COR-L47 (cell line): ENCODE data around the gene LFNG.

Experiments
- DNase-seq: peaks from one replicate; lab custom pipeline; 2025; lab: John Stamatoyannopoulos, UW

LFNG gene

DNA sequence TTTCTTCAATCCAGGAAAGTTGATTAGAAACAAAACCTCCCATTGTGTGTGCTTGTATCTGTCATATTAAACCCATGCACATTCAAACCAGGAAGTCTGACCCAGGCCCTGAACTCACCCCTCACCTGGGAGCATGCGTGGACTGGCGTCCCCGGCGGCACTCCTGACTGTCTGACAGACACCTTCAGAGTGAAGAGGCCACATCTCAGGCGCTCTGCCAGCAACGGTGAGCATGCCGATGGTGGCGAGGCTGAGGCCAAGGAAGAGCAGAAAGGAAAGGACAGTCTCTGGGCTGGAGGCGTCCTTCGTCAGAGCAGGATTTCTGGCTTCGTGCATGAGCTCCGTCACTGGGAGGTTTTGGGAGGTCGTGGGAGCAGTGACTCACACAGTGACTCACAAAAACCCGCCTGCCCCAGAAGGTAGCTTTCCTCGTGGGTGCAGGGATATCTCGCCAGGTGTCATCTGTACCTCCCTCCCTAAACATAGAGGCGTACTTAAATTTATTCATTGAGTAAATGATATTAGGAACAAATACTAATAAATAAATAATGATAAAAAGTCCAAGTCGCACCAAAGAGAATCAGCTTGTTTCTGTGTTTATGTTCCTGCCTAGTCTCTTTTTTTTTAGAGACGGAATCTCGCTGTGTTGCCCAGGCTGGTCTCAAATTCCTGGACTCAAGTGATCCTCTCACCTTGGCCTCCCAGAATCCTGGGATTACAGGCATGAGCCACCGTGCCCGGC is 52.7 kb downstream of the LFNG start:
- no peak for DNase-seq

DNA sequence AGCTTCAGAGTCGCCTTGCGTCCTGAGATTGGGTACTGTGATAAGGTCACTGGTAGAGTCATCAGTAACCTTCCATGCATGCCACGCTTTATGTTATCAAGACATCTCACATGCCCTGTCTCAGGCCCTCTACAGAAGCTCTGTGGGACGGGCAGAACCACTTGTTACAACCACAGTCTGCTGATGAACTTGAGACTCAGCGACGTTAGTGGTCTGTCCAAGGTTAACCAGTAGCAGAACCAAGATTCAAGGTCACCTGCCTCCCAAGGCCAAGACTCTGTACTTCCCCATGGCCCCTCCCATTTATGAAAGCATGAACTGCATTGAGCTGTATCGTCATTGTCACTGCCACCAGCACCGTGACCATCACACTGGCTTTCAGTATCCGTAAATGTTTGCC is 54.2 kb downstream of the LFNG start:
- DNase-seq: no peak

DNA sequence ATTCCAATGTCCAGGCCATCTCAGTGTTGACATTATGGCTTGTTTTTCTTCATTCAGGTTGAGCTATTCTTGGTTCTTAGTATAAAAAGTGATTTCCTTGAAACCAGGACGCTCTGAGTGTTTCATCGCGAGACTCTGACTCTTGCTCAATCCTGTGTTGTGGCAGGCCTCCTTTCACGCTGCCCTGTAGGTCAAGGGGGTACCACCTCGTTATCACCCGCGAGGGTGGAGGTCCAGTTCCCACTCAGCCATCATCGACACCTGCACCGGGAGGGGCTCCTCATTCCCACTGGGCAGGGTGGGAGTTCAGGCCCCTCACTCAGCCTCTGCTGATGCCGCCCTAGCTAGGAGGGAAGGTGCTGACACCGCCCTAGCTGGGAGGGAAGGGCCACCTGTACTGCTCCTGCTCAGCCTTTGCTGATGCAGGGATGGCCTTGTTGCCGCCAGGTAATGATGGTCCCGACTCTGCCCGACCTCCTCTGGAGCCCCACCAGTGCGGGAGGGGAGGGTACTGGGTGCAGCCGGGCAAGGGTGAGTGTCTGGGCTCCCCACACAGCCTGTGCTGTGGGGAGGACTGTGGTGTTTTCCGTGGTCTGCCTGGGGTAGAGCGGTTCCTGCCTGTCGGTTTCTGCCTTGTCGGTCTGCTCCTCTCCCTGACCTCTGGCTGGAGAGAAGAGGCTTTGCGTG is 55.6 kb downstream of the LFNG start:
- DNase-seq: no peak

DNA sequence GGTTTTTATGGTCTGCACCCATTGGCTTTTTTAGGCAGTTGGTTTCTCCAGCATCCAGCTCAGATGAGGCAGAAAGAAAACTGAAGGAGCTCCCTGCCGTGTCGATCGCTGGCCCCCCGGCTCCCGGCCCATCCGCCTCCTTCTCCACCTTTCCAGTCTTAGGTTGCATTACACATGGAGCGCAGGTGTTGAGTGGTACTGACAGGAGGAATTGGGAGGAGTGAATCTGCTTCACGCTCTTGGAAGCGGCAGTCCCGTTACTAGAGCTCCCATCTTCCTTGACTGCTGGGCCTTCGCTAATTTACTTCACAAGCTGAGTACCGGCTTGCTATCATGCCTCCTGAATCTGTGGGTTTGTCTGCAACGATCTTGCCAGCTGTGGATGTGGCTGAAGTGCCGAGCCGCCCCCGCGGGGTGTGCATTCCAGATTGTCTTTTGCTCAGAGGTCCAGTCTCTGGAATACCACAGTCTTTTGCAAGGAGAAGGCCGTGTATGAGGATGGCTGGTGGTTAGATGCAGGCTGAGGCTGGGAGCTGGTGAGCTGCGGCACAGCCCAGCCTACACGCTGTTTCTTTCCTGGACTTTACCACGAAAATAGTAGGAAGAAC is 56.3 kb downstream of the LFNG start:
- DNase-seq: no peak

DNA sequence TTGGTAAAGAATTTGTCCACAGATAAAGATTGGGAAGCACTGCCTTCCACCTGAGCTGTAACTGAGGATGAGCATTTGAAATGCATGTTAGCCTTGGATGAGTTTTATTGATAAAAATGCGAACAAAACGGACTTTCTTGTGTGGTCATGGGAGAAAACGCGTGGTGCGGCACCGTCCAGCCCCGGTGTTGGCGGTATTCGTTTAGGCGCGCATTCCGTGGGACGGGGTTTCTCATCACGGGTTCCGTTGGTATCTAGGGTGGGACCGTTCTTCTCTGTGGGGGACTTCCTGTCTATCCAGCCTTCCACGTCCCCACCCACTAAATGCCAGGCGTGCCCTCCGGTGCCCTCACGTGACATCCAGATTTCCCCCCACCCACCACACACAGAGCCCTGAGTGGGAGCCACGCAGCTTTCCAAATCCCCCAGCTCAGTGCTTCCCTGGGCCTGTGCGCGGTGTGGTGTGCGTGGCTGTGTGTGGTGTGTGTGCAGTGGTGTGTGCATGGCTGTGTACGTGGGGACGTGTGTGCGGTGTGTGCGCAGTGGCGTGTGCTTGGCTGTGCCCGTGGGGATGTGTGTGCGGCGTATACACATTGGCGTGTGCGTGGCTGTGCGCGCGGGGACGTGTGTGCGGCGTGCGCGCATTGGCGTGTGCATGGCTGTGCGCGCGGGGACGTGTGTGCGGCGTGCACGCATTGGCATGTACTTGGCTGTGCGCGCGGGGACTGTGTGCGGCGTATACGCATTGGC is 57.3 kb downstream of the LFNG start:
- no peak for DNase-seq
